Keratinocyte (primary cell): ENCODE measurements around the gene APH1B. TPM values are rescaled to one million over a fixed set of nuclear protein-coding genes. Genes with fewer than 3 reads are reported as not detected.
A peak's percentile ranks its signal among the peaks of the same experiment; 100 is the strongest.

Experiments used
- DNase-seq: peaks from one replicate; pipeline ENCODE4 v3.0.0-alpha.2; 2011; ENCODE audit warnings: low read depth, missing footprints, low spot score
- FAIRE-seq: peaks from 2 replicates; lab custom pipeline; 2011; peaks lifted over from hg19 to GRCh38; lab: Jason Lieb, UNC
- H2AFZ ChIP-seq: 2 replicates; pipeline ENCODE4 v1.6.0; 2012; ENCODE audit warnings: low read length, control low read depth, inconsistent platforms; ENCODE audit not compliant: control insufficient read depth
- H3K27ac ChIP-seq: 2 replicates; pipeline ENCODE4 v1.5.1; 2011; ENCODE audit warnings: low read length; ENCODE audit not compliant: control insufficient read depth, insufficient read depth
- H3K27me3 ChIP-seq: 3 replicates; pipeline ENCODE4 v1.6.0; 2011; ENCODE audit warnings: low read length; ENCODE audit not compliant: control insufficient read depth, insufficient read depth; ENCODE audit errors: extremely low read depth
- H3K36me3 ChIP-seq, 2 experiments: 2 replicates in 1 of 2; 3 replicates in 1 of 2; pipeline ENCODE4 v1.5.1; 2011; ENCODE audit warnings: low read length in 2 of 2, mild to moderate bottlenecking in 1 of 2; ENCODE audit not compliant: control insufficient read depth in 2 of 2, insufficient read depth in 2 of 2; ENCODE audit errors: extremely low read depth in 1 of 2
- H3K4me1 ChIP-seq: 3 replicates; pipeline ENCODE4 v1.5.1; 2011; ENCODE audit warnings: low read length; ENCODE audit not compliant: control insufficient read depth, insufficient read depth; ENCODE audit errors: extremely low read depth
- H3K4me2 ChIP-seq: 3 replicates; pipeline ENCODE4 v1.6.0; 2011; ENCODE audit warnings: low read depth, low read length; ENCODE audit not compliant: control insufficient read depth, insufficient read depth; ENCODE audit errors: extremely low read depth
- H3K4me3 ChIP-seq, 3 experiments: fragments of 200-600 bp in 1 of 3; sonication (generic) in 1 of 3; 2 replicates in 2 of 3; 3 replicates in 1 of 3; pipeline ENCODE4 v1.5.1; 2011 to 2016; ENCODE audit warnings: low read length in 3 of 3, mild to moderate bottlenecking in 3 of 3, control low read depth in 2 of 3, inconsistent platforms in 1 of 3, low read depth in 1 of 3, mixed read lengths in 1 of 3, mixed run types in 1 of 3, moderate library complexity in 1 of 3; ENCODE audit not compliant: control insufficient read depth in 2 of 3, insufficient read depth in 2 of 3; ENCODE audit errors: extremely low read depth in 1 of 3
- H3K79me2 ChIP-seq: 2 replicates; pipeline ENCODE4 v1.6.0; 2012; ENCODE audit warnings: low read length; ENCODE audit not compliant: control insufficient read depth, insufficient read depth
- H3K9ac ChIP-seq: 3 replicates; pipeline ENCODE4 v1.6.0; 2011; ENCODE audit warnings: low read length; ENCODE audit not compliant: control insufficient read depth, insufficient read depth; ENCODE audit errors: extremely low read depth
- H3K9me1 ChIP-seq: 3 replicates; pipeline ENCODE4 v1.6.0; 2011; ENCODE audit warnings: low read length; ENCODE audit not compliant: control insufficient read depth, insufficient read depth; ENCODE audit errors: extremely low read depth
- H3K9me3 ChIP-seq: 2 replicates; pipeline ENCODE4 v1.5.1; 2012; ENCODE audit warnings: low read depth, low read length; ENCODE audit not compliant: control insufficient read depth
- H4K20me1 ChIP-seq: 3 replicates; pipeline ENCODE4 v1.6.0; 2011; ENCODE audit warnings: low read length; ENCODE audit not compliant: control insufficient read depth, insufficient read depth; ENCODE audit errors: extremely low read depth
- EZH2 ChIP-seq: IDR thresholded peaks from one replicate; pipeline ENCODE4 v1.6.1; 2012; ENCODE audit warnings: inconsistent platforms, mild to moderate bottlenecking, low read length, moderate library complexity
- dilution Hi-C: fragments of 300-500 bp; cut with MboI; formaldehyde crosslinking; loops from one replicate; pipeline ENCODE4 v1.7.0; 2020; ENCODE audit warnings: low sequenced_read_pairs; ENCODE audit not compliant: extremely low pct_ligation_motif_present
- polyA plus RNA-seq, 5 experiments: library from polyadenylated mRNA; depleted of rRNA in 3 of 5; stranded (reverse) in 3 of 5; stranded (forward) in 1 of 5; unstranded in 1 of 5; fragments of >200 nt; gene quantifications; 1 replicate in 1 of 5; 2 replicates in 3 of 5; 3 replicates in 1 of 5; pipeline versions ENCODE4 v1.2.1 to v1.2.3, GENCODE V29; 2011 to 2012; ENCODE audit warnings: missing spikeins in 2 of 5, low read depth in 1 of 5, low replicate concordance in 1 of 5
- TF ChIP-seq, protein P1 (sequence below), 3 experiments: IDR thresholded peaks in 1 of 3; conservative IDR thresholded peaks in 1 of 3; optimal IDR thresholded peaks in 1 of 3; 2 replicates in 2 of 3; 3 replicates in 1 of 3; pipeline versions ENCODE3 to v1.5.1; 2011; ENCODE audit warnings: low read length in 3 of 3, mild to moderate bottlenecking in 3 of 3, moderate library complexity in 2 of 3, control low read depth in 1 of 3, inconsistent platforms in 1 of 3; ENCODE audit not compliant: insufficient read depth in 2 of 3; ENCODE audit errors: extremely low read depth in 1 of 3

The APH1B gene
- polyA plus RNA-seq, 1 donor (not counting 4 experiments of a cell fraction or from before 2014, with no cell fraction given) = 7.0 TPM

DNA sequence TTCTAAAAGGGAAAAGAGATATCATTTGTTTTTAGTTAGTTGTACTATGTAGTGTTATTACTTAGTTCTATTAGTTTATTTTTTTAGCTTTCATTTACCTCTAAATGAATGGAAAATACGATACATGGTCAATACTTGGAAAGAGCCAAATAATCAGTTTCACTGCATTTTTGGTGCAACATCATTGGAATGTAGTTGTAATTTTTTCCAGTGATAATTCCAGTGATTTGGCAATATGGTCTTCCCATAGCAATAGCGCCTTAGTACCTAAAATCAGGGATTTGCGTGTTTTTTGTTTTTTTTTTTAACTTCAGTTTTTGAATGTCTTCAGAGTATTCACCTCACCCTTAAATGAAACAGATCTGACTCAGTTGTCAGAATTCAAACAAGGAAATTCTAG lies 46.2 kb upstream of the APH1B start:
- no peak for DNase-seq
- TF ChIP-seq, protein P1, sequence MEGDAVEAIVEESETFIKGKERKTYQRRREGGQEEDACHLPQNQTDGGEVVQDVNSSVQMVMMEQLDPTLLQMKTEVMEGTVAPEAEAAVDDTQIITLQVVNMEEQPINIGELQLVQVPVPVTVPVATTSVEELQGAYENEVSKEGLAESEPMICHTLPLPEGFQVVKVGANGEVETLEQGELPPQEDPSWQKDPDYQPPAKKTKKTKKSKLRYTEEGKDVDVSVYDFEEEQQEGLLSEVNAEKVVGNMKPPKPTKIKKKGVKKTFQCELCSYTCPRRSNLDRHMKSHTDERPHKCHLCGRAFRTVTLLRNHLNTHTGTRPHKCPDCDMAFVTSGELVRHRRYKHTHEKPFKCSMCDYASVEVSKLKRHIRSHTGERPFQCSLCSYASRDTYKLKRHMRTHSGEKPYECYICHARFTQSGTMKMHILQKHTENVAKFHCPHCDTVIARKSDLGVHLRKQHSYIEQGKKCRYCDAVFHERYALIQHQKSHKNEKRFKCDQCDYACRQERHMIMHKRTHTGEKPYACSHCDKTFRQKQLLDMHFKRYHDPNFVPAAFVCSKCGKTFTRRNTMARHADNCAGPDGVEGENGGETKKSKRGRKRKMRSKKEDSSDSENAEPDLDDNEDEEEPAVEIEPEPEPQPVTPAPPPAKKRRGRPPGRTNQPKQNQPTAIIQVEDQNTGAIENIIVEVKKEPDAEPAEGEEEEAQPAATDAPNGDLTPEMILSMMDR (optimal IDR thresholded peaks at IDR 0.05 in 1 of 3, IDR thresholded peaks at IDR 0.05 in 1 of 3, conservative IDR thresholded peaks at IDR 0.05 in 1 of 3; ENCODE audit: extremely low read depth in 1 of 3, insufficient read depth in 2 of 3, low read length in 3 of 3) = no peak
- TF ChIP-seq EZH2 = no peak
- no peaks in the 10 kb centered on the region for H3K9me3 ChIP-seq
- FAIRE-seq = peak; percentile 17
- no peaks in the 10 kb centered on the region for H3K9me1 ChIP-seq
- H3K4me2 ChIP-seq = no peak overlapping the region
- no peaks in the 10 kb centered on the region for H3K79me2 ChIP-seq
- no peak overlapping the region for H2AFZ ChIP-seq
- H3K4me3 ChIP-seq = no peak overlapping the region
- H3K27ac ChIP-seq = no peak overlapping the region
- no peak overlapping the region for H3K9ac ChIP-seq
- H3K36me3 ChIP-seq = no peaks in the 10 kb centered on the region
- H3K27me3 ChIP-seq = no peaks in the 10 kb centered on the region
- H4K20me1 ChIP-seq = no peaks in the 10 kb centered on the region
- dilution Hi-C loops = no loop called here
- peaks cover 25% of the 10 kb centered on the region for H3K4me1 ChIP-seq

DNA sequence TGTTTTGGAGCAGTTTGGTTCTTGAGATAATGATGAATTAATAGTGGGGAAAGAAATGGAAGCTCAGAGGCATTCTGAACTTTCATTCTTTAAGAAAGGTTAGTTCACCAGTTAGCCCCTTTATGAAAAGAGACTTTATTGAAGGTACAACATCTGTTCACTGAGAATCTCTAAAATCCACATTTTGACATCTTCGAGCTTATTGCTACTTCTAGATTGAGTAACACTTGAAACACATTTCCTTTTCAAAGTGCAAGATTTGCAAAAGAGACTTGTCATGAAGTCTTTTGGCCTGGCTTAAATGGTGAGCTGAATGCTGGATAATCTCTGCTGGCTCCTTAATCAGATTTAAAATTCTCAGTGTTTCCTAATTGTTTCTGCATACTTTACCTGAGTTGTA lies 45.7 kb upstream of the APH1B start:
- TF ChIP-seq, protein P1 (optimal IDR thresholded peaks at IDR 0.05 in 1 of 3, IDR thresholded peaks at IDR 0.05 in 1 of 3, conservative IDR thresholded peaks at IDR 0.05 in 1 of 3; ENCODE audit: extremely low read depth in 1 of 3, insufficient read depth in 2 of 3, low read length in 3 of 3) = no peak
- no peak for TF ChIP-seq EZH2
- no peak overlapping the region for H2AFZ ChIP-seq
- H4K20me1 ChIP-seq = no peaks in the 10 kb centered on the region
- no peak overlapping the region for H3K4me2 ChIP-seq
- no peaks in the 10 kb centered on the region for H3K9me3 ChIP-seq
- no peak for DNase-seq
- no peak overlapping the region for H3K9ac ChIP-seq
- H3K27me3 ChIP-seq = no peaks in the 10 kb centered on the region
- no peak overlapping the region for H3K4me3 ChIP-seq
- dilution Hi-C loops = no loop called here
- no peaks in the 10 kb centered on the region for H3K79me2 ChIP-seq
- no peak overlapping the region for H3K27ac ChIP-seq
- no peaks in the 10 kb centered on the region for H3K9me1 ChIP-seq
- H3K4me1 ChIP-seq = peaks cover 28% of the 10 kb centered on the region
- no peak for FAIRE-seq
- no peaks in the 10 kb centered on the region for H3K36me3 ChIP-seq
